Measurements from ENCODE around the gene STX10.

STX10 gene

DNA sequence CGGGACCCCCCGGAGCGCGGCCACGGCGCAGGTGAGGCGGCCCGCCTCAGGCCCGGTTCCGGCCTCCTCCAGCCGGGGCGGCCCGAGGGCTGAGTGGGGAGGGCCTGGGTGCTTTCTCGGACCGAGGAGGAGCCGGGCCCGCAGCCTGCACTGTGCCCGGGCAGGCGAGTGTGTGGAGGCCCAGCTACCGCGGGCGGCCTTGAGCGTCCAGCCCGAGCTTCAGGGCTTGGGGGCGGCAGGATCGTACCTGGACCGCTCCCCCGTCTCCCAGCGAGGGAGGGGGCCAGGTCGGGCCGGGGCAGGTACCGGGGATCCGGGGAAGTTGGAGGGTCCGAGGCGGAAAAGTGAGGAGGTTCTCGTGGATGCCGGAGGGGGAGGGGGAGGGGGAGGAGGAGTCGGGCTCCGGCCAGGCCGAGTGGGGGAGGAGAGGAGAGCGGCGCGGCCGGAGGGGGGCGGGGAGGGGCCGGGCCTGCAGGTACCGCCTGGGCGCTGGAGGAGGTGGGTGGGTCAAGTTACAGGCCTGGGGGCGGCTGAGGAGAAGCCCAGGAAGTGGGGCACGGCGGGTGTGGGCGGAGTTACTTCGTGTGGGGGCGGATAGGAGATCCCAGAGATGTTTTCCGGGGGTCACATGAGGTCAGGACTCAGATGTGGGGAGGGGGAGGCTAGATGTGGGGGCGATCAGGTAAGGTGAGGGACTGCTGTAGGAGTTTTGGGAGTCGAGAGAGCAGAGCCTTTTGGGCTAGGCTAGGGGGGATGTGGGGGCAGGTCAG is 31.6 kb downstream of the STX10 start:
- peak; percentile 14 for DNase-seq

DNA sequence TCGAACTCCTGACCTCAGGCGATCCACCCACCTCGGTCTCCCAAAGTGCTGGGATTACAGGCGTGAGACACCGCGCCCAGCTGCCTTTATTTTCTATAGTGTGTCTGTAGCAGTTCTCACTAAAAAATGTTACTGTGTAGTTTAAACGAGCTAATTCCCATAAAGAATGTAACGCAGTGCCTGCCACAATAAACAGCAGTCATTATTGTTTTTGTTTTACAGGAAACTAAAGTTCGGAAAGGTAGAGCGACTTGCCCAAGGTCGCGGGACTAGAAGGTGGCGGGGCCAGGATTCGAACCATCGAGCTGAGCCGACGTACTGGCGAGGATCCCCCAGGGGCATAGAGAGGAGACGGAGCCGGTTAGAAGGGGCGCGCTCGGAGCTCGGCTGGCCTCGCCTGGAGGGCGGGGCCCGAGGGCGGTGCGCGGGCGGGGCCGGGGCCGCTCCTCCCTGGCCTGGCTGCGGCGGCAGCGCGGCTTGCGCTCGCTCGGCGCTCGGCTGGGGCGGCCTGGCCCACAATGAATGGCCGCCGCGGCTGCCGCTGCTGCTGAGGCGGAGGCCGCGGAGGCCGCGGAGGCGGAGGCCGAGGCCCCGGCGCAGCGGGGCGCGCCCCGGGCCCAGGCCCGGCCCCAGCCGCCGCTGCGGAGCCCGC is 32.3 kb downstream of the STX10 start, which contains the start of gene NACC1:
Gene NACC1 (plus strand): TSS at position 493 of the 652 bp plus-strand sequence. CDS start 16,944 bp downstream, outside the sequence.
- DNase-seq: peak; percentile 55

DNA sequence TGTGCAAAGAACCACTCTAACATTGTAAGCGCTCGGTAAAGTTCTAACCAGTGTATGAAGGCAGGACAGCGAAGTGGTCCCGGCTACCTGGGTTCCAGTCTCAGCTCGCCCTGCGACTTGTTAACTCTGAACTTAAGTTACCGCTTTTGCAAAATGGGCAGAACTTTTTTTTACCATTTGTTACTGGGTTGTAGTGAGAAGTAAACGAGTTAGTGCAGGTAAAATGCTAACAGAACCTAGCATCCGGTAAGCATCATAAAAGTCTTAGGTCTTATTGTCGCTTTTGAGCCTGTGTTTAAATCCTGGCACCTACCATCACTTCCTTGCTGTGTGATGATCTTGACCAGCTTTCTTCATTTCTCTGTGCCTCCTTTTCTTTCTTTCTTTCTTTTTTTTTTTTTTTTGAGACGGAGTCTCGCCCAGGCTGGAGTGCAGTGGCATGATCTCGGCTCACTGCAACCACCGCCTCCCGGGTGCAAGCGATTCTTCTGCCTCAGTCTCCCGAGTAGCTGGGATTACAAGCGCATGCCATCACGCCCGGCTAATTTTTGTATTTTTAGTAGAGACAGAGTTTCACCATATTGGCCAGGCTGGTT is 32.9 kb downstream of the STX10 start:
- no peak for DNase-seq

DNA sequence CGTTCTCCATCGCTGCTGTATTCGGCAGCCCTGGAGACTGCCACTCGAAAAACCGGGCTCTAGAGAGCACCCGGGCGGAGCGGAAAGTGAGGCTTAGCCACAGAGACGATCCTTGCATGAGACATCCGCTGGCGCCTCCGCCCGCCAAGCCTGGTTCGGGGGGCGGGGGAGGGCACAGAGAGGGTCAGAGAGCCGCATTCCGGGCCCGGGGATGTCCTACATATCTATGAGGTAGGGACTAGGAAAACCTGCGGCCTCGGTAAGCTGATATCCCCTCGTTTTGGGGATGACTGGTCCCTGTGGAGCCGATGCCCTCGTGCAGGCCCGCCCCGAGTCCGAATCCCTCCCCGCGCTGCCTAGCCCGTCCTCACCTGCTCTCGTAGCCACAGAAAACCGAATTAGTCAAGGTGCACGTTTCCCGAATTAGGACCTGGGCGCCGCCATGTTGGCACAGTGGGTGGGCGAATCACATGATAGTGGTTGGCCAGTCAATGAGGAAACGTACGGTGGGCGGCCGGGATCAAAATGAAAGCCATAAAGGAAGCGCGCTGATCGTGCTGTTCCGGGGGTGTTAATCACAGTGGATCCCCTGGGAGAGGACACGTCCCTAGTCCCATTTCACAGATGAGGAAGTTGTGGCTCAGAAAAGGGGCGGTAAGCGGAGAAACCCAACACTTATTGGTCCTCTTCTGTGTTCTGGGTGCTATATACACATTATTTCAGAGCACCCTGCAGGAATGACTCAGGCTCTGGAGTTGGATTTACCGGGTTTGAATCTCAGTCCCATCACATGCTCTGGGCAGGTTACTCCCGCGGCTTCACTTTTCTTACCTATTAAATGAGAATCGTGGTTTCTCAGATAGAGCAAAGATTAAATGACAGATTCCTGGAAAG is 33.6 kb downstream of the STX10 start, which contains the start of gene TRMT1:
Gene TRMT1 (minus strand): TSS at position 459 of the 894 bp plus-strand sequence. CDS start 341 bp downstream, at position 118.
- DNase-seq: peak; percentile 65

DNA sequence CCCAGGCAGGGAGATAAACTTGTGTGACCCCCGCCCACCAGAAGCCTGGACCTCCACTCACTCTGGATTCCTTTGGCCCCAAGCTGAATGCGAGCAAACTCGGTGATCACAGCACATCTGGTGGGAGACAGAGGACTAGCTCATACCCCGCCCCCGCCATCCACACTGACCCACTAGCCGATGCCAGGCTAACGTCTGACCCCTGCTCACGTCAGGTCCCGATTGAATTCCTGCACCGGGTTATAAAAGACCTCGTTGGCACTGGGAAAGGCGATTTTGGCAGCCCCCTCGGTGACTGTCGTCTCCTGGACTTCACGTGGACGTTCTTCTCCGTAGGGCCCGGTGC is 34.3 kb downstream of the STX10 start:
- no peak for DNase-seq

DNA sequence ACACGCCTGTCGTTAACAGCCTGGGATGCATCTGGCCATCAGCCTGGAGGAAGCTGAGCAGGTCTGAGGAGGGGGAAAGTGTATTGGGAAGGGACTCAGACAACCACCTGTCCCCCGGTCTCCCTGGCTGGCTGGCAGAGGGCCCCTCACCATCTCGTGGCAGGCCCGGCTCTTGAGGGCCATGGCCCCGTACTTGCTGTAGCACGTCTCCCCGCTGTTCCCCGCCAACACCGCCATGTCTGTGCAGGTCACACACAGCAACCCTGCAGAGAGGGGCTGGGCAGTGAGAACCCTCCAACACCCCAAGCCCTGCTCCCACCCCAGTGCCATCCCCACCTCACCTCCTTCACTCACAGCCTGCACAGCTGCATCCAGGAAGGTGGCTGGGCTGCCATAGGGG is 37.6 kb downstream of the STX10 start:
- no peak for DNase-seq

DNA sequence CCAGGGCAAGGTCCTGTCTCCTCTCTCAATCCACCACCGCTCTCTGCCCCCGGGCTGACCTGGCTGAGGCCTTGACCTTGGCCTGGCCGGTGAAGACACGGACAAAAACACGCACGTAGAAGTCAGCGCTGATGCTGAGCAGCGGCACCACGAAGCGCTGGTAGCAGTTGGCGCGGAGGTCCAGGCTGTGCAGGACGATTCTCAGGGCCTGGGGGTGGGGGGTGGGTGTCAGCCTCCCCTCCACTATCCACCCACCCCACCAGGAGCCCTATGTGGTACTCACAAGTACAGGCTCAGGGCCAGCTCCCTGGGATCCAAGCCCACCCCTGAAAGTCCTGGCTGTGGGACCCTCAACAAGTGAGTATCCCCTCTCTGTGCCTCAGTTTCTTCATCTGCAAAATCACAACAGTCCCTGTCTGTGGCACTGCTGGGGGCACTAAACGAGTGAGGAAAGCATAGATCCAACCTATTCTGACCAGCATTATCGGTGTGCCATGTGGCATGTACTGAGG is 40.0 kb downstream of the STX10 start:
- no peak for DNase-seq

DNA sequence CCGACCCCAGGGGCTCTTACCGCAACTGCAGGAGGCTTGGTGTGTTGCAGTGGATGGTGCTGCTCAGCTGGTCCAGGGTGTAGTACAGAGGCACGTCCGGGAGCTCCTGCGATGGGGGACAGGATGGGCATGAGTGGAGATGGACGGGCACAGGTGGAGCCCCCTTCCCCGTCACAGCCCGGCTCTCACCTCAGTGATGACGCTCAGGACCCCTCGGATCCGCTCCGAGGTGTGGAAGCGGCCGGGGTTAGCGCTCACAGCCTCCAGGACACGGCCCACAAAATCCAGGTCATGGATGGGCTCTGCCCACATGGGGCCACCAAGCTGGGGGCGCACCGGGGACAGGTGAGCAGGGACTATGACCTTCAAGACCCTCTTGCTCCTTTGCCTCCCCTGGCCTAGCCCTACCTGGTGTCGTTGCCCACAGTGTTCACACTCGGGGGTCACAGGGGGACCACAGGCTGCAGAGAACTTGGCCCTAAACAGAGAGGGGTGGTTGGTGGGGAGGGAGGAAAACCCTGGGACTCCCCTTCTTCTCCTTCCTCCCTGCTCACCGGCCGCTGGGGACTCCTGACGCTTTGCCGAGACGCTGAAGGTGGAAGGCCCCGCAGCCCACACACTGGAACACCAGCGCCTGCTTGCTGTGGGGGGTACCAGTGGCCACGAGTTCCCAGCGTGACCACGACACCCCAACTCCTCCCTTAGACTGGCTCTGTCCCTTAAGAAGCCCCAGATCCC is 40.6 kb downstream of the STX10 start:
- no peak for DNase-seq

DNA sequence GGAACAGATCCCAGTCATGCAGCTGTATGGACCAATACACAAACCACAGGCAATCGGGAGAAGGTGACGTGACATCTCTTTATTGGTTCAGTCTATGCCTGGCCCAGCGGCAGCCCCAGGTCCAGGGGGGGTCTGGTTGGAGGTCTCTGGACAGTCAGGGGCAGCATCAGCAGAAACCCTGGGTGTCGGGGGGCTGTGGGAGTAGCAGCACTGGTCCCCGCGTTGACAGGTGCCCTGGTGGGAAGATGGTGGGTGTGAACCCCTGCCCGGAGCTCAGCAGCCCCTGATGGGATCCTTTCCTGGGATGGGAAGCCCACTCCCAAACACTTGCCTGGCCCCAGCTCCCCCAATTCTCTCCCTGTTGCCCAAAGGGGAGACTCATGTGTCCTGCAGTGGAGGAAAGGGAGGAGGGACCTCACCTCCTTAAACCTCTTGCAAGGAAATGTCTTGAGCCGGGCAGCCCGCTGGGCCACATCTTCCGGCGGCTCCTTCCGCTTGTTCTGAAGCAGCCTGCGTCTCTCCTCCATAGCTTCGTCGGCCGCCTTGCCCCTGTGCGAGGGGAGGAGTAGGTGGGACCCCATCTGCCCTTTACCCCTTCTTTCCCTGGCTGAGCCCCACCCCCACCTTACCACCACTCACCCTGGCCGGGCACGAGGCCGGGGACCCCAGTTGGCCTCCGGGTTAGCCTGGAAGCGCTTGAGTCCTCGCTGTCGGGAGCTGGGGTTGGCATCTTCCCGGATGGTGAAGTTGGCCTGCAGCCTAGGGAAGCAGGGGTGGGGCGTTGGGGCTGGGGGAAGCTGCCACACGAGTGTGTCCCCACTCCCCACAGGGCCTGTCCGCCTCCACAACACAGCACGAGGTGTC is 45.1 kb downstream of the STX10 start:
- DNase-seq: no peak

DNA sequence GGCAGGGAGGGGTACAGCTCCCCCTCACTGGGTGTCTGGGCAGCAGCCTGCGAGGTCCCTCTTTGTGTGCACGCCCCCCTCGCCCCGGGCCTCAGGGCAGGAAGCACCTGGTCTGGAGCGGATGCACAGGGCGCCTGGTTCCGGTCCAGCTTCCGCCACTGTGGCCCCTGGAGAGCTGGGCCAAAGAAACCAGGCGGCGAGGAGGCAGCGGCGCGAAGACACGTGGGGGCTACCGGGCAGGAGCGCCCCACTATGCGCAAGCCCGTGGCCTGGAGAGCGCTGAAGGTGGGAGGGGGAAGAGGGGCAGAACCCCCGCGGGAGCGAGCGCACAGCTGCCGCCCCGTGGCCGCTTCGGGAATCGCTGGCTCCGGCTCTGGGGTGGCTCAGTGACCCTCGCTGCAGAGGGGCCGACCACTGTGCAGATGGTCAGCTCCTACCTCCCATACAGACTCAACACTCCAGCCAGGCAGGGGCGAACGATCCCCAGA is 45.8 kb downstream of the STX10 start:
- DNase-seq: no peak

DNA sequence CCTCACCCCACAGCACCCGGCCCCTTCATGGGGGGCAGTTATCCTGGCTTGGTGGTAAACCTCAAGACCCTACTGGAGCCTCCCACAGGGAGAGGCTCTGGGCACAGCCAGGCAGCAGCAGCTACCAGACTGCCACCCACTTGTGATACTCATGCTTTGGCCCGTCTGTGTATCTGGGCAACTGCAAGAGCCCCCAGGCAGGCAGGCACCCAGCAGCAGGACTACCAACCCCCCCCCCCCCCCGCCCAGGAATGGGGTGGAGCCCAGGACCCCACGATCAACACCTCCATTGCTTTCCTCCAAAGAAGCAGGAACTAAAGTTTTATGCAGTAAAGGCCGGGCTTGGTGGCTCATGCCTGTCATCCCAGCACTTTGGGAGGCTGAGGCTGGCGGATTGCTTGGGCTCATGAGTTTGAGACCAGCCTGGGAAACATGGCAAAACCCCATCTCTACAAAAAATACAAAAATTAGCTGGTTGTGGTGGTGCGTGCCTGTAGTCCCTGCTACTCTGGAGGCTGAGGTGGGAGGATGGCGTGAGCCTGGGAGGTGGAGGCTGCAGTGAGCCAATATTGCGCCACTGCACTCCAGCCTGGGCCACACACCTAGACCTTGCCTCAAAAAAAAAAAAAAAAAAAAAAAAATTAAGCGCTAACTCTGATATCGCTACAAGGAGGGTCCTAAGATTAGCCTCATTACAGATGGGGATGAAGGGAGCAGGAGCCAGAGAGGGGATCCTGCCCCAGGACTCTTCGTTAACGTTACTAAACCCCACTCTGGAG is 46.4 kb downstream of the STX10 start:
- no peak for DNase-seq

DNA sequence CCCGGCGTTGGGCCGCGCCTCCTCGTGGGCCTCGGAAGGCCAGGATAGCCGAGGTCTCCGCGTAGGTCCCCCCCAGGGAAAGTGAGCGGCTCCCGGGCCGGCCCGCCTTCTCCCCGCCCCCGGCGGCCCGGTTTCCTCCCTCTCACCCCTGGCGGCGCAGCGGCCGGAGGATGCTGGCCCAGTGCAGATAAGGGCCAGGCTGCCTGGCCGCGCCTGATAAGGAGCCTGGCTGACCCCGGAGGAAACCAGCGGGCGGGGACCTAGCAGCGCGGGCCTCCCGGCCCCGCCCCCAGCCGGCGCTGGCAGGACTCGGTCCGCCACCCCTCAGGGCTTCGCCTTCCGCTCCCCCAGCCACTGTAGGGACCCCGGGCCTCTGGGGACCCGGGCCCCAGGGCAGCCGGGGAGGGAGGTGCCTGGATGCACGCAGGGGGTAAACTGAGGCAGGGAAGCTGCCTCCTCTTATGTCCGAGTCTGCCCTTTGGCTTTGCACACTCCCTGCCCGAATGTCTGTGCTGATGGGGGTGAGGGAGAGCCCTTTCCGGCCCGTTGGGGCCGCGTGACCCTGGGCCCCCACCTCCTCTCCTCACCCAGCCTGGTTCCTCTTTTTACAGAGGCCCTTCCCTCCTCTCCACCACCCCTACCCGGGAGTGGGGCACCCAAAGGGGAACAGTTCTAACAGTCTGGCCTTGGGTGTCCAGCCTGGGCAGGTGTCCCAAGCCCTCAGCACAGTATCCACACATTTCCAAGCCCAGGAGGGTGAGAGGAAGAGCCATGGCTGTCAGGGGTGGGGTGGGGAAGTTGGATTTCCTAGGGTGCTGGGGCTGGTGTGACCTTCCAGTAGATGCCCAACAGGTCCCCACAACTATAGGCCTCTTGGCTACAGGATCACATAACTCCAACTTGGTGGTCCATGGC is 47.3 kb downstream of the STX10 start, which contains the start of gene LYL1:
Gene LYL1 (minus strand): TSS at position 193 of the 915 bp plus-strand sequence. CDS start 1,687 bp downstream, outside the sequence.
- no peak for DNase-seq

DNA sequence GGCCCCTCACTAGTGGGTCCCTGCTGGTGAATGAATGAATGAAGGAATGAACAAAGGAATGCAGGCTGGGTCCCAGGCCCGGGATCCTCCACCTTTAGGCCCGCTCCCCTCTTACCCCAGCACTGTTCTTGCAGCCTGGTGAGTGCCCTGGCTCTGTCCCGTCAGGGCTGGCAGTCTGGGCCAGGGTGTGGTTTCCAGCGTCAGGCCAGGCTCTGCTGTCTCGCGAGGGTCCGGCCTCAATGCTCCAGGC is 47.8 kb downstream of the STX10 start:
- no peak for DNase-seq

DNA sequence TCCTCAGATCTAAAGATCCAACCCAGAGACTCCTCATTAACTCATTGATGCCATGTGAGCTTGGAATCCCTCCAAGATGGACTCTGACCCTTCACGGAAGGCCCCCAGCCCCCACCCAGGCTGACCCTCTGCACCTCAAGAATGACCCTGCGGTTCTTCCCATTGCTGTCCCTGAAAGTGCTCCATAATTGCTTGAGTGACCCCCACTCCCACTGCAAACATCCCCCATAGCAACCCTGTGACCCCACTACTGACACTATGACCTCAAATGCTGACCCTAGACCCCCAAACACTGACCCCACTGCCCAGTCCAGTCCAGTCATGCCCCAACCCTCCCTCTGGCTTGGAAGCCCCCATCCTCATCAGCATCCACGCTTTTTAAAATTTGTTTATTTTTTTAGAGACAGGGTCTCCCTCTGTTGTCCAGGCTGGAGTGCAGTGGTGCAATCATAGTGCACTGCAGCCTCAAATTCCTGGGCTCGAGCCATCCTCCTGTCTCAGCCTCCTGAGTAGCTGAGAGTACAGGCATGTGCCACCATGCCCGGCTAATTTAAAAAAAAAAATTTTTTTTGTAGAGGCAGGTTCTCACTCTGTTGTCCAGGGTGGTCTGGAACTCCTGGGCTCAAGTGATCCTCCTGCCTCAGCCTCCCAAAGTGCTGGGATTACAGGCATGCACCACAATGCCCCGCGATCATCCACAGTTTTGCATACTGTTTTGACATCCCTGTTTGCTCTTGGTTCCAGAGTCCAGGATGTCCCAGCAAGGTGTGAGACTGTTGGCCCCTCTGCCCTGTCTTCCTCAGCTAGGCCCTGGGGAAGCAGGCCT is 48.4 kb downstream of the STX10 start:
- DNase-seq: no peak

DNA sequence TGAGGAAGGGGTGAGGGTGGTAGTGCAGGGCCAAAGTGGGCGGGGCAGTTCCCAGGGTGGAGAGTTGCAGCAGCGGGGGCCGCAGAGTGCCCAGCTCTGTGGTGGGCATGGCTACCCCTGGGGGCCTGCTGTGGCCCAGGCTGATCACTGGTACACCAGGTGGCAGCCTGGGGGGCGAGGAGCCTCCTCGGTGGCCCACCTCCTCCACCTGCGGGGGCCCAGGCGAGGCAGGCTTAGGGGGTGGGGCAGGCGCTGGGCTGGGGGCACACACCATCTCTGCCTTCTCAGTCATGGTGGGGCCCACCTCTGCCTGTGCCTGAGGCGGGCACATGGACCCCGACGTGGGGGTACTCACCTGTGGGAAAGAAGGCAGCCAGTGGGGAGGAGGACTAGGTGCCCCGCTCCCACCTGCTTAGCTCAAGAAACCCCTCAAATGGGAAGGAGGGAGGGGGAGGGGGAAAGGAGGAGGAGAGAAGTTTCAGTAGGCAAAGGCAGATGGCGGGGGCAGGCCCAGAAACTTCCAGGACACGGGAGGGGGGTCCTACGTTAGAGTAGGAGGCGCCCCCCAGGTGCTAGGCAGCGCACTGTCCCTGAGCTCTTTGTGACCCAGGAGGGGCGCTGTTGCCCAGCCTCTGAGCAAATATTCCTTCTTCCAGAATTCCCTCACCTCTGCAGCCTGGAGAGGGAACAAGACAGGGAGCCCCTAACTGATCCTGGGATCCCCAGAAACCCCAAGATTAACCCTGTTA is 49.2 kb downstream of the STX10 start:
- no peak for DNase-seq

DNA sequence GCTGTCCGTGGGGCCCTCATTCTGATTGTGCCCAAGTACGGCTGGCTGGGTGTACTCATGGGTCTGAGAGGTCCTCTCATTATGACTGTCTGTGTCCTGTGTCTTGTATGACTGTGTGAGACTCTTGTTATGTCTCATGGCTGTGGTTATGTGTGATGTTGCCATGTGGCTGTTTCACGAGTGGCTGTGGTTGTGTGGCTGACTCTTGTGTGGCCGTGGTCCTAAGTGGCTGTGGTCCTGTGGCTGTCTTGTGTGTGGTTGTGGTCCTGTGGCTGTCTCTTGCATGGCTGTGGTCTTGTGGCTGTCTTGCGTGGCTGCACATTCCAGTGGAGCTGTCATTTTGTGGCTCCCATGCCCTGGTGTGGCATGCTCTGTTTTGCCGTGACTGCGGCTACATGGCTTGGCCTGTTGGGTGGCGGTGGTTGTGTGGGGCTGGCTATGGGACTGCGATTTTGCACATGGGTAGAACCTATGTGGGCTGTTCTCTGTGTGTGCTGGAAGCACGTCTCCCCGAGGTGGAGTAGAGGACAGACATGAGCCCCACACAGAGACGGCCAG is 50.1 kb downstream of the STX10 start:
- DNase-seq: no peak
